Peyer's patch (tissue), 4 donors: Measurements from ENCODE around the gene IMMP2L. TPM values are rescaled to one million over a fixed set of nuclear protein-coding genes. Genes with fewer than 3 reads are reported as not detected.

Experiments used
- DNase-seq, 3 donors: peaks; one replicate each; pipeline ENCODE4 v3.0.0-alpha.2; 2017 to 2019
- H3K27ac ChIP-seq, 4 donors: fragments of 200-600 bp; sonication (generic); one replicate each; pipeline ENCODE4 v1.5.1; 2016 to 2019
- H3K27me3 ChIP-seq, 2 donors: fragments of 200-600 bp; sonication (generic); one replicate each; pipeline ENCODE4 v1.5.1; 2019
- H3K36me3 ChIP-seq, 3 donors: fragments of 200-600 bp; sonication (generic); one replicate each; pipeline ENCODE4 v1.5.1; 2016 to 2019
- H3K4me1 ChIP-seq, 4 donors: fragments of 200-600 bp; sonication (generic); one replicate each; pipeline ENCODE4 v1.5.1; 2016 to 2019
- H3K4me3 ChIP-seq, 4 donors: fragments of 200-600 bp; sonication (generic); 1 replicate in 3 of 4; 2 replicates in 1 of 4; pipeline ENCODE4 v1.5.1; 2016 to 2019; ENCODE audit warnings: mild to moderate bottlenecking in 1 of 4
- H3K9me3 ChIP-seq, 4 donors: fragments of 200-600 bp; sonication (generic); one replicate each; pipeline ENCODE4 v1.5.1; 2016 to 2019; ENCODE audit warnings: mild to moderate bottlenecking in 1 of 4
- CTCF ChIP-seq, 6 experiments: fragments of 450-650 bp in 4 of 6; fragments of 200-600 bp in 2 of 6; sonication (generic) in 1 of 6; IDR thresholded peaks; one replicate each; pipeline ENCODE4 v1.5.1; 2017 to 2019; ENCODE audit warnings: antibody characterized with exemption in 6 of 6, mild to moderate bottlenecking in 3 of 6, moderate library complexity in 1 of 6
- POLR2A ChIP-seq, 2 donors: fragments of 450-650 bp; IDR thresholded peaks; one replicate each; pipeline ENCODE4 v1.5.1; 2017; ENCODE audit warnings: antibody characterized with exemption in 2 of 2, mild to moderate bottlenecking in 2 of 2, moderate library complexity in 2 of 2
- total RNA-seq, 4 donors: library from RNA; depleted of rRNA; stranded (reverse); fragments of >200 nt; gene quantifications; one replicate each; pipeline ENCODE4 v1.1.0, GENCODE V29; 2016

Gene IMMP2L
- total RNA-seq, 4 donors from 2014 or later = 5.1 to 16.5 (median 10.9) TPM

GRCh38 chr7:110944966-110945644 lies 617.2 kb downstream of the IMMP2L start:
- no peak overlapping the region for H3K27ac ChIP-seq
- no peaks in the 10 kb centered on the region for H3K36me3 ChIP-seq
- no peaks in the 10 kb centered on the region for H3K4me1 ChIP-seq
- H3K4me3 ChIP-seq = no peak overlapping the region
- no peaks in the 10 kb centered on the region for H3K9me3 ChIP-seq
- no peaks in the 10 kb centered on the region for H3K27me3 ChIP-seq
- TF ChIP-seq CTCF (IDR thresholded peaks at IDR 0.05) (no peak), POLR2A (IDR thresholded peaks at IDR 0.05) (no peak)
- no peak for DNase-seq

GRCh38 chr7:110944448-110944847 lies 617.8 kb downstream of the IMMP2L start:
- no peak overlapping the region for H3K27ac ChIP-seq
- H3K4me1 ChIP-seq = no peaks in the 10 kb centered on the region
- H3K27me3 ChIP-seq = no peaks in the 10 kb centered on the region
- no peak for TF ChIP-seq CTCF (IDR thresholded peaks at IDR 0.05)
- TF ChIP-seq POLR2A (IDR thresholded peaks at IDR 0.05) = no peak
- no peak for DNase-seq
- H3K36me3 ChIP-seq = no peaks in the 10 kb centered on the region
- H3K9me3 ChIP-seq = no peaks in the 10 kb centered on the region
- H3K4me3 ChIP-seq = no peak overlapping the region

GRCh38 chr7:110943701-110944345 lies 618.5 kb downstream of the IMMP2L start:
- Histone ChIP-seq H3K27ac (no peak overlapping the region), H3K36me3 (no peaks in the 10 kb centered on the region), H3K4me3 (no peak overlapping the region), H3K27me3 (no peaks in the 10 kb centered on the region), H3K4me1 (no peaks in the 10 kb centered on the region), H3K9me3 (no peaks in the 10 kb centered on the region)
- TF ChIP-seq POLR2A (IDR thresholded peaks at IDR 0.05) (no peak), CTCF (IDR thresholded peaks at IDR 0.05) (no peak)
- no peak for DNase-seq

DNA sequence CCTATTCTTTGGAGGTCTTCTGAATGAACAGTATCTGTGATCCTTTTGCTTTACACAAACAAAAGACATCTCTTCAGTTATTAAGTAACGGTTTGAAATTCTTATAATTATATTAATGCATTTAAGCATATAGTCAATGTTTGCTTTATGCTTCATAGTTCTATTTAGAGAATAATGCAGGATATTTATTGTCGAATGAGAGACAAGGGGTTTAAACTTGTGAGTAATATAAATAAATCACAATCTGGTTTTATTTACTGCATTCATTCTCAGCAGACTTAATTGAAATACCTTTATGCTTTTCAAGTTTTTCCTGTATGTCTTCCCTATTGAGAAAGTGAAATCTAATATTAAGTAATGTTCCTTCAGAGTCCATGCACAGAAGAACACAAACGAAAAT lies 620.9 kb downstream of the IMMP2L start:
- Histone ChIP-seq H3K4me3 (no peak overlapping the region), H3K27me3 (no peaks in the 10 kb centered on the region), H3K4me1 (no peaks in the 10 kb centered on the region), H3K36me3 (no peaks in the 10 kb centered on the region), H3K9me3 (no peaks in the 10 kb centered on the region), H3K27ac (no peak overlapping the region)
- TF ChIP-seq POLR2A (IDR thresholded peaks at IDR 0.05) (no peak), CTCF (IDR thresholded peaks at IDR 0.05) (no peak)
- DNase-seq = no peak

DNA sequence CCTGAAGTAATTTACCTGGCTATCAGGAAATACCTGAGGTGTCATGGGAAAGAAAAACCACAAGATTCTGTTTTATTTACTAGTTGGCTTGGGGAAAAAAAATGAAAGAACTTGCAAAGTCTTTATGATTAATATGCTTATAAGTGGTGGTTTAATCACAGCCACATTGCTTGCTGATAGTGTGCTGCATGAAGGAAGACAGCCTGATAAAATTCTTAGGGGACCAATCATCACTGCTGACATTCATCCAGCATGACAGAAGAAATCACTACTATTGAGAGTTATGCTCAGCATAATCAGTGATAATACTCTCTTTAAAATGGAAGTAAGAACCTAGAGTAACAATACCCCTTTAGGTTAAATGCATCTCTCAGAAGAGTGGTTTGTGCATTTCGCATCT lies 621.5 kb downstream of the IMMP2L start:
- Histone ChIP-seq H3K36me3 (no peaks in the 10 kb centered on the region), H3K4me1 (no peaks in the 10 kb centered on the region), H3K9me3 (no peaks in the 10 kb centered on the region), H3K27me3 (no peaks in the 10 kb centered on the region), H3K27ac (no peak overlapping the region), H3K4me3 (no peak overlapping the region)
- TF ChIP-seq POLR2A (IDR thresholded peaks at IDR 0.05) = no peak
- no peak for TF ChIP-seq CTCF (IDR thresholded peaks at IDR 0.05)
- no peak for DNase-seq
